Mammary epithelial cell (primary cell): Measurements from ENCODE around the gene TRMT44.

Experiments used
- EZH2 ChIP-seq: IDR thresholded peaks from 2 replicates; pipeline ENCODE4 v1.6.1; 2012; ENCODE audit warnings: low read length, inconsistent platforms, borderline replicate concordance
- TF ChIP-seq, protein P1 (sequence below), 2 donors: IDR thresholded peaks in 1 of 2; conservative IDR thresholded peaks in 1 of 2; 2 replicates each; pipeline ENCODE4 v1.5.1; 2011 to 2012; ENCODE audit warnings: inconsistent platforms in 2 of 2, low read length in 2 of 2, mild to moderate bottlenecking in 2 of 2, control low read depth in 1 of 2, low read depth in 1 of 2; ENCODE audit not compliant: insufficient read depth in 1 of 2; ENCODE audit errors: extremely low read depth in 1 of 2

DNA sequence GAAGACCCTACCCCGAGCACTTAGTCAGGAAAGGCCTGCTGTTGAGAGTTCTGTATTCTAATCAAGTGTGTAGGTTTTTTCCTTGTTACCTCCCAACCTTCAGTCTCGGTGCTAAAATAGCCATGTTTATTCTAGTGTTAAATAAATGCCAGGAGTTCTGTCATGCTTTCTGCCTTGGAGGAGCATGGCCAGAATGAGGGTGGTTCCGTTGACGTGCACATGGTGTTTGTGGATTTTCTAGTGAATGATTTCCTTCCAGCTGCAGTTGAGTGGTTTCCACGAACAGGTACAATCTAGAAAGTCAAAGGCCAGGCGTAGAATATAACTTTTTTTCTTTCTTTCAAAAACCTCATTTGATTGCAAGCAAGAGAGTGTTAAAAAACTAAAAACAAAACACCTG is 21.0 kb downstream of the TRMT44 start:
- TF ChIP-seq, protein P1, sequence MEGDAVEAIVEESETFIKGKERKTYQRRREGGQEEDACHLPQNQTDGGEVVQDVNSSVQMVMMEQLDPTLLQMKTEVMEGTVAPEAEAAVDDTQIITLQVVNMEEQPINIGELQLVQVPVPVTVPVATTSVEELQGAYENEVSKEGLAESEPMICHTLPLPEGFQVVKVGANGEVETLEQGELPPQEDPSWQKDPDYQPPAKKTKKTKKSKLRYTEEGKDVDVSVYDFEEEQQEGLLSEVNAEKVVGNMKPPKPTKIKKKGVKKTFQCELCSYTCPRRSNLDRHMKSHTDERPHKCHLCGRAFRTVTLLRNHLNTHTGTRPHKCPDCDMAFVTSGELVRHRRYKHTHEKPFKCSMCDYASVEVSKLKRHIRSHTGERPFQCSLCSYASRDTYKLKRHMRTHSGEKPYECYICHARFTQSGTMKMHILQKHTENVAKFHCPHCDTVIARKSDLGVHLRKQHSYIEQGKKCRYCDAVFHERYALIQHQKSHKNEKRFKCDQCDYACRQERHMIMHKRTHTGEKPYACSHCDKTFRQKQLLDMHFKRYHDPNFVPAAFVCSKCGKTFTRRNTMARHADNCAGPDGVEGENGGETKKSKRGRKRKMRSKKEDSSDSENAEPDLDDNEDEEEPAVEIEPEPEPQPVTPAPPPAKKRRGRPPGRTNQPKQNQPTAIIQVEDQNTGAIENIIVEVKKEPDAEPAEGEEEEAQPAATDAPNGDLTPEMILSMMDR (conservative IDR thresholded peaks at IDR 0.05 in 1 of 2, IDR thresholded peaks at IDR 0.05 in 1 of 2; ENCODE audit: extremely low read depth in 1 of 2, insufficient read depth in 1 of 2, low read depth in 1 of 2, low read length in 2 of 2): no peak
- TF ChIP-seq EZH2: no peak
